Measurements from ENCODE around the gene ENOSF1. TPM values are rescaled to one million over a fixed set of nuclear protein-coding genes. Genes with fewer than 3 reads are reported as not detected.
"Not testable (repeated sequence)": the region's sequence is repeated elsewhere in the genome, so short reads cannot be mapped to it uniquely, and the experiment has no call there.

The ENOSF1 gene
- total RNA-seq, 4 donors from 2014 or later = 31.7 to 104 (median 45.2) TPM

DNA sequence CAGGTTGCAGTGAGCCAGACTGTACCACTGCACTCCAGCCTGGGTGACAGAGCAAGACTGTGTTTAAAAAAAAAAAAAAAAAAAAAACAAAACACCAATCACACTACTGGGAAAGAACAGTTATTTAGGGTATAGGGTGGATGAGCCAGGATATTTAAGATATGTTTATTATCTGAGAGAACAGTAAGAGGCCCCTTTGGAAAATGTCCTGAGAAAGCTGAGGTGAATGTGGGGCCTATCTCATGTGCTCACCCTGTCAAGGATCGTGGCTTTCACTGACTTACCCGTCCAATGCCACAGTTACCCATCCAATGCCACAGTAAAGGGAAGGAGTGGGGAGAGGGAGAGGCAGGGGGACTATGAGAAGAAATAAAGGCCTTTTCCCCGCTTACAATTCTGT is 19.9 kb upstream of the ENOSF1 start:
- TF ChIP-seq, protein P1, sequence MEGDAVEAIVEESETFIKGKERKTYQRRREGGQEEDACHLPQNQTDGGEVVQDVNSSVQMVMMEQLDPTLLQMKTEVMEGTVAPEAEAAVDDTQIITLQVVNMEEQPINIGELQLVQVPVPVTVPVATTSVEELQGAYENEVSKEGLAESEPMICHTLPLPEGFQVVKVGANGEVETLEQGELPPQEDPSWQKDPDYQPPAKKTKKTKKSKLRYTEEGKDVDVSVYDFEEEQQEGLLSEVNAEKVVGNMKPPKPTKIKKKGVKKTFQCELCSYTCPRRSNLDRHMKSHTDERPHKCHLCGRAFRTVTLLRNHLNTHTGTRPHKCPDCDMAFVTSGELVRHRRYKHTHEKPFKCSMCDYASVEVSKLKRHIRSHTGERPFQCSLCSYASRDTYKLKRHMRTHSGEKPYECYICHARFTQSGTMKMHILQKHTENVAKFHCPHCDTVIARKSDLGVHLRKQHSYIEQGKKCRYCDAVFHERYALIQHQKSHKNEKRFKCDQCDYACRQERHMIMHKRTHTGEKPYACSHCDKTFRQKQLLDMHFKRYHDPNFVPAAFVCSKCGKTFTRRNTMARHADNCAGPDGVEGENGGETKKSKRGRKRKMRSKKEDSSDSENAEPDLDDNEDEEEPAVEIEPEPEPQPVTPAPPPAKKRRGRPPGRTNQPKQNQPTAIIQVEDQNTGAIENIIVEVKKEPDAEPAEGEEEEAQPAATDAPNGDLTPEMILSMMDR (IDR thresholded peaks at IDR 0.05) = no peak
- DNase-seq (ENCODE audit: low spot score) (no peak), ATAC-seq (ENCODE audit: low FRiP score) (no peak)

DNA sequence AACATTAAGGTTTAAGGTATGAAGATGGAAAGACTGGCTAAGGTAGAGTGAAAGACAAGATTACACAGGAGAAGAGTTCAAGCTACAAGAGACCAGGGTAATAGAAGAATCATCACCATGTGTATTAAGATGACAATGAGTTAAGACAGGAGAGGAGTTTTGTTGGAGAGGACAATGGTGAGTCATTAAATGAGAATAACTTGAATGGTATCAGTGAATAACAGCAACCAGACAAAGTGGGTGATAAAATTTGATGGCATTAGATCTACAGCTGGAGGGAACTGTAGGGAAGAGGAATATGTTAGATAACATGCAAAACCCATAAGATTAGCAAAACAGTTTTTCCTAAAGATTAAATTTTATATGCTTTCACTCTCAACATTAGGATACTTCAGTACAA is 18.8 kb upstream of the ENOSF1 start:
- DNase-seq (ENCODE audit: low spot score) (no peak), ATAC-seq (ENCODE audit: low FRiP score) (no peak)
- TF ChIP-seq, protein P1 (IDR thresholded peaks at IDR 0.05) = no peak

DNA sequence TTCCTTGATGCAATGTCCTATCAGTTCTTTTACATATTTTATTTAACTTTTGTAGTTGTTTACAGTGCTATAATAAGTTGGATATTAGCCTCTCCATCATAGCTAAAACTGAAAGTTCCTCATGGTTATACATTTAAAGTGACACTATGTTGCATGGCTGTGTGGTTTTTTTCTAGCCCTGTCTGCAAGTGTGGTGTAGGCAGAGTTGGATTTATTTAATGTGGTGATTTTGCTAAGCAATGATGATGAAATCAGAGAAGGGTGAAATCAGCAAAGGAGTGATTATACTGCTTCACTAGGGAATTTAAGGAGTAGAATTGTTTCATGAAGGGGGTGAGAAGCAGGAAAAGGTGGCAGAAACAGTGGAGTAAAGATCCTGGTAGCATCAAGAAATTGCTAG is 18.3 kb upstream of the ENOSF1 start:
- ATAC-seq (ENCODE audit: low FRiP score) (no peak), DNase-seq (ENCODE audit: low spot score) (no peak)
- TF ChIP-seq, protein P1 (IDR thresholded peaks at IDR 0.05) = no peak

DNA sequence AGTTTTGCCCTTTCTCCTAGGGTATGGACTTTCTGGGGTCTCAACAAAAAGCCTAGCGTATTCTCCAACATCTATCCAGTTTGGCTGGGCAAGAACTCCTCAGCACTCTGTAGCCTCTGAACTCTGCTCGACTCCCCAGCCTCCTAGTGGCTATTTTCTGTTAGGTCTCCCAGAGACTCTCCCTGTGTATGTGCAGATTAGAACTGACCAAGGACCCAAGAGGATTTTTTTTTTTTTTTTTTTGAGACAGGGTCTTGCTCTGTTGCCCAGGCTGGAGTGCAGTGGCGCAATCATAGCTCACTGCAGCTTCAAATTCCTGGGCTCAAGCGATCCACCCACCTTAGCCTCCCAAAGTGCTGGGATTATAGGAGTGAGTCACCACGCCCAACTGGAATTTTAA is 17.7 kb upstream of the ENOSF1 start:
- not testable (repeated sequence) for DNase-seq (ENCODE audit: low spot score); ATAC-seq (ENCODE audit: low FRiP score)

DNA sequence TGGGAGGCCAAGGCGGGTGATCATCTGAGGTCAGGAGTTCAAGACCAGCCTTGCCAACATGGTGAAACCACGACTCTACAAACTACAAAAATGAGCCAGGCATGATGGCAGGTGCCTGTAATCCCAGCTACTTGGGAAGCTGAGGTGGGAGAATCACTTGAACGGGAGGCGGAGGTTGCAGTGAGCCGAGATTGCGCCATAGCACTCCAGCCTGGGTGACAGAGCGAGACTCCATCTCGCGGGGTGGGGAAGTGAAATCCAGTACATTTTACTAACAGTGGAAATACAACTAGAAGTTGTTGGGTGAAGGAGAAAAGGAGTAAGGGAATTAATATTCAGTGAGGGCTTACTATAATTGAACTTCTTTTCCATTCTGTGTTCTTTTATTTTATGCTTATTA is 13.2 kb upstream of the ENOSF1 start:
- TF ChIP-seq, protein P1 (IDR thresholded peaks at IDR 0.05) = no peak
- DNase-seq (ENCODE audit: low spot score) (no peak), ATAC-seq (ENCODE audit: low FRiP score) (no peak)

DNA sequence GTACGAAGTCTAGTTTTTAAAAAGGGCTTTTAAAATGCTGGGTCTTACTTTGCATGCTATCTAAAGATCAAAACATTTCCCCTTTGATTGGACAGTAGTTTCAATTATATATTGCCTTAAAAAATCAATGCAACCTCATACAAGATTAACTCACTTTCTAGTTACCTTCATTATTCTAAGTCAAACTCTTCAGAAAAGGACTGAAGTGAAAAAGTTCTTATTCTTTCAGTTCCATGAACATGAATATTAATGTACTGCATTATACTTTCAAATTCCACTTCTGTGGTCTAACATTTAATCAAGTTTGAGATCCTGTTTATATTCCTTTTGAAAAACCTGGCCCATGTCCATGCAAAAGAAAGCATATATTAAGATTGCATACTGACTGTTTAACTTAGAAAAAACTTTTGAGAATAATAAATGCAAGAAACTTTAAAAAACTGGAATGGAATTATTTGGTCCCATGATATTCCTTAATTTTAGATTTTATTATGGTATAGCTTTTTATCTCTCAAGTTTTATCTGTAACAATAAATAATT is 11.2 kb upstream of the ENOSF1 start:
- DNase-seq (ENCODE audit: low spot score) = no peak
- TF ChIP-seq, protein P1 (IDR thresholded peaks at IDR 0.05) = no peak
- no peak for ATAC-seq (ENCODE audit: low FRiP score)

DNA sequence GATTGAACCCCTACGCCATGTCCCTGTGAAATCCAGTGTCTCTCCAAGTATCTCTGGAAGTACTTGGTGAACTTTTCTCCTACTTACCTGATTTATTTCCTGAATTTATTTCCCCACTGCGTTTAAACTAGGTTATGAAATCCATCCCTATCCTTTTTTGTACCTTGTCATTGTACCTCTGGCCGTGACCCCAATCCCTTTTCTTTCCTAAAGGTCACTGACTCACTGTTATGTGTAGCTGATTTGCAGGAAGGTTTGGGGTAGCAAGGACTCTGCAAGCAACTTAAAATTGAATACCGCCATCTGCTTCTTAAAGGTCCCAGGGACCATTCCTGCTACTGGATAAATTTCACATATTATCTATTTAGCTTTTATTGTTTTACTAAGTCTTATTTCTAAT is 4.6 kb upstream of the ENOSF1 start:
- TF ChIP-seq, protein P1 (IDR thresholded peaks at IDR 0.05) = no peak
- no peak for ATAC-seq (ENCODE audit: low FRiP score)
- no peak for DNase-seq (ENCODE audit: low spot score)

DNA sequence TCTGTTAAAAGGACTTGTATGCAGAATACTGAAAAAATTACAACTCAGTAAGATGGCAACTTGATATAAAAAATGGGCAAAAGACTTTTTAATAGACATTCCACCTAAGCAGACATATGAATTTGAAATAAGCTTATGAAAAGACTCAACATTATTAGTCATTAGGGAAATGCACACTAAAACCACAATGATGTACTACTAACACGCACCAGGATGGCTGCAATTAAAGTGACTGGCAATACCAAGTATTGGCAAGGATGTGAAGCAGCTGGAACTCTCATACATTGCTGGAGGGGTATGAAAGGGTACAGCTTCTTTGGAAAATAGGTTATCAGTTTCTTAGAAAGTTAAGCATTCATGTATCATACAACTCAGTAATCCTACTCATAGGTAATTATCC is 3.2 kb upstream of the ENOSF1 start:
- no peak for DNase-seq (ENCODE audit: low spot score)
- ATAC-seq (ENCODE audit: low FRiP score) = no peak
- TF ChIP-seq, protein P1 (IDR thresholded peaks at IDR 0.05) = no peak
